ENCODE data around the gene PSTPIP2.

Gene PSTPIP2

DNA sequence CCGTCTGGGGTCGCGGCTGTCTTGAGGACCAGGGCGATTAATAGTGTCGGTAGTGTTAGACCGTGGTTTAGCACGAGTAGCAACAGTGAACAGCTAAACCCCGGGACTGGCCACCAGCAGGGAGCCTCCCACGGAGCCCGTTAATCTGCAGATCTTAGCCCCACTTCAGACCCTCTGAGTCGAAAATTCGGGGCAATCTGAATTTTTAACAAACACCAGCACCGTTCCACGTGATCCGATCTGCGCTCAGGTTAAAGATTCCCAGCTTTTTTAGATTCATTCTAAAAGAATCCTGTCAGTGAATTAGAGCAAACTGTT, 26.5 kb upstream of the PSTPIP2 start:
- peaks cover 40% of the 10 kb centered on the region for H3K36me3 ChIP-seq (ENCODE audit: control insufficient read depth, low read length)
- H3K9me2 ChIP-seq (replicated peaks; ENCODE audit: control insufficient read depth, low read length), result no peaks in the 10 kb centered on the region
- TF ChIP-seq EZH2phosphoT487 (IDR thresholded peaks at IDR 0.05; ENCODE audit: borderline replicate concordance, low read length), result no peak
- TF ChIP-seq, protein P1, sequence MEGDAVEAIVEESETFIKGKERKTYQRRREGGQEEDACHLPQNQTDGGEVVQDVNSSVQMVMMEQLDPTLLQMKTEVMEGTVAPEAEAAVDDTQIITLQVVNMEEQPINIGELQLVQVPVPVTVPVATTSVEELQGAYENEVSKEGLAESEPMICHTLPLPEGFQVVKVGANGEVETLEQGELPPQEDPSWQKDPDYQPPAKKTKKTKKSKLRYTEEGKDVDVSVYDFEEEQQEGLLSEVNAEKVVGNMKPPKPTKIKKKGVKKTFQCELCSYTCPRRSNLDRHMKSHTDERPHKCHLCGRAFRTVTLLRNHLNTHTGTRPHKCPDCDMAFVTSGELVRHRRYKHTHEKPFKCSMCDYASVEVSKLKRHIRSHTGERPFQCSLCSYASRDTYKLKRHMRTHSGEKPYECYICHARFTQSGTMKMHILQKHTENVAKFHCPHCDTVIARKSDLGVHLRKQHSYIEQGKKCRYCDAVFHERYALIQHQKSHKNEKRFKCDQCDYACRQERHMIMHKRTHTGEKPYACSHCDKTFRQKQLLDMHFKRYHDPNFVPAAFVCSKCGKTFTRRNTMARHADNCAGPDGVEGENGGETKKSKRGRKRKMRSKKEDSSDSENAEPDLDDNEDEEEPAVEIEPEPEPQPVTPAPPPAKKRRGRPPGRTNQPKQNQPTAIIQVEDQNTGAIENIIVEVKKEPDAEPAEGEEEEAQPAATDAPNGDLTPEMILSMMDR (IDR thresholded peaks at IDR 0.05; ENCODE audit: low read depth, low read length, poor library complexity, severe bottlenecking), result no peak
- peaks cover 2% of the 10 kb centered on the region; the same call in 1 of the 2 replicates for H3F3A ChIP-seq (ENCODE audit: control insufficient read depth, insufficient read depth)
- H3K4me1 ChIP-seq (ENCODE audit: control insufficient read depth, low read length), result peaks cover 29% of the 10 kb centered on the region
- H3K4me2 ChIP-seq (ENCODE audit: low read length), result peak overlapping the region; percentile 77
- H4K20me1 ChIP-seq (ENCODE audit: control insufficient read depth, insufficient read depth, low read depth, low read length), result no peaks in the 10 kb centered on the region
- H3K79me2 ChIP-seq (ENCODE audit: control insufficient read depth, low read length), result peaks cover 51% of the 10 kb centered on the region
- H3K4me3 ChIP-seq (ENCODE audit: low read length), result peak overlapping the region; percentile 83
- no peaks in the 10 kb centered on the region for H3K27me3 ChIP-seq (ENCODE audit: control insufficient read depth, low read length)
- peak overlapping the region; percentile 58 for H3K27ac ChIP-seq (ENCODE audit: low read depth, low read length)
- H3K9me3 ChIP-seq (ENCODE audit: control insufficient read depth, insufficient read depth, low read length), result no peaks in the 10 kb centered on the region

DNA sequence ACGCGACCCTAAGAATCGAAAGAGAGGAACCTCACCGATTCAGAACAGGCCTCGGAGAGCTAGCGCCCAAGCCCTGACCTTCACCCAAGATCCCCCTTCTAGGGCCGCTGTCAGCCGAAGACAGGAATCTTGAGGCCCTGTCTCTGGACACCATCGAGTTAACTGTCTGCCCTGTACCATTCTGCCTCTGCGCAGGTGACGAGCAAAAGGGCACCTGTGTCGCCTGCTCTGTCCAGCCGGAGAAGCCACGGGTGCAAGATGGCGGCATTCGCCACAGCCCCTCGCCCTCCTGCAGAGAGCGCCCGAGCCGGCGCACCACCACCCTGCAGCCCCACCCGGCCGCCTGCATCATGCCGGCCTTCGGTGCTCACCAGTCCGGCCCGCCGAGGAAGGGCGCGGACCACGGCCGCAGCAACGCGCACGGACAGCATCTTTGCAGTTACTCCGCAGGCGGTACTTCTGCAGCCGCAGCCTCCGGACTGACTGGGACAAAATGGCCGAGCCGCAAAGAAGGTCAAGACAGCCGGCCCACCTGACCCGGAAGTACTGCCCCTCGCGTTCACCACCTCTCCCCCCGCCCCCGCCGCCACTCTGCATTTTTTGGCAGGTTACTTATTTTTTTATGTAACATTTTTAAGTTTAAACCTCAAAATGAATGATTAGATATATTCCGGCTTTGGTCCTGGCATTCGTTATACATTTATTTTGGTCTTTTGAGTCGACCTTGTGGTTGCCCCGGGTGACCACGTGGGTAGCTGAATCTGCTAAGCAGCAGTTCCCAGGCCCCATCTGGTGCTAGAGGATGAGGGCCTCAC, 25.9 kb upstream of the PSTPIP2 start, which contains the start of gene ATP5F1A:
TSS of gene ATP5F1A (minus strand) at position 496 of the 815 bp plus-strand sequence. CDS start at position 431, 65 bp downstream.
- H3F3A ChIP-seq (ENCODE audit: control insufficient read depth, insufficient read depth), result peaks cover 2% of the 10 kb centered on the region; the same call in 1 of the 2 replicates
- H4K20me1 ChIP-seq (ENCODE audit: control insufficient read depth, insufficient read depth, low read depth, low read length), result no peaks in the 10 kb centered on the region
- H3K9me3 ChIP-seq (ENCODE audit: control insufficient read depth, insufficient read depth, low read length), result no peaks in the 10 kb centered on the region
- H3K9me2 ChIP-seq (replicated peaks; ENCODE audit: control insufficient read depth, low read length), result no peaks in the 10 kb centered on the region
- H3K36me3 ChIP-seq (ENCODE audit: control insufficient read depth, low read length), result peaks cover 45% of the 10 kb centered on the region
- H3K4me1 ChIP-seq (ENCODE audit: control insufficient read depth, low read length), result peaks cover 29% of the 10 kb centered on the region
- H3K4me3 ChIP-seq (ENCODE audit: low read length), result peak within 1 kb of the TSS; percentile 83
- H3K27ac ChIP-seq (ENCODE audit: low read depth, low read length), result peak within 1 kb of the TSS; percentile 58
- peaks cover 57% of the 10 kb centered on the region for H3K79me2 ChIP-seq (ENCODE audit: control insufficient read depth, low read length)
- TF ChIP-seq EZH2phosphoT487 (IDR thresholded peaks at IDR 0.05; ENCODE audit: borderline replicate concordance, low read length), result no peak
- TF ChIP-seq, protein P1 (IDR thresholded peaks at IDR 0.05; ENCODE audit: low read depth, low read length, poor library complexity, severe bottlenecking), result peak; percentile 31
- no peaks in the 10 kb centered on the region for H3K27me3 ChIP-seq (ENCODE audit: control insufficient read depth, low read length)
- peak within 1 kb of the TSS; percentile 77 for H3K4me2 ChIP-seq (ENCODE audit: low read length)

DNA sequence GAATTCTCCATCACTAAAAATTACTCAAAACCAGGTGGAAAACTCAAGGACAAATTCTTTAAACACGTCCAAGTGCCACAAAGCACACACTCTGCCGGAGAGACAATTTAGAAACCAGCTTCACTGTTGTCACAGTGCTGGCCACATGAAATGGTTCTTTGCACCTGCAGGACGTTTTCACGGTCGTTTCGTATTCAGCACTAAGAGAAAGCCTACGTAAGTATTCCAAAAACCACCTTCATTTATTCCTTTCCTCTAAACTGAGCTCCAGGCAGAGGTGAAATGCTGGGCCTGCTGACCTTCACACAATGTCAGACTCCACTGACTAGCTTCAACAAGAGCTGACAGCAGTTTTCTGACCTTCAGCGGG, 25.4 kb upstream of the PSTPIP2 start:
- TF ChIP-seq, protein P1 (IDR thresholded peaks at IDR 0.05; ENCODE audit: low read depth, low read length, poor library complexity, severe bottlenecking), result no peak
- Histone ChIP-seq H3K36me3 (ENCODE audit: control insufficient read depth, low read length) (peaks cover 51% of the 10 kb centered on the region), H3K27me3 (ENCODE audit: control insufficient read depth, low read length) (no peaks in the 10 kb centered on the region), H3K9me3 (ENCODE audit: control insufficient read depth, insufficient read depth, low read length) (no peaks in the 10 kb centered on the region), H3K79me2 (ENCODE audit: control insufficient read depth, low read length) (peaks cover 63% of the 10 kb centered on the region), H3K4me1 (ENCODE audit: control insufficient read depth, low read length) (peaks cover 29% of the 10 kb centered on the region), H3K4me3 (ENCODE audit: low read length) (peak overlapping the region; percentile 83), H3K27ac (ENCODE audit: low read depth, low read length) (peak overlapping the region; percentile 58), H3K4me2 (ENCODE audit: low read length) (peak overlapping the region; percentile 77), H3K9me2 (replicated peaks; ENCODE audit: control insufficient read depth, low read length) (no peaks in the 10 kb centered on the region), H3F3A (ENCODE audit: control insufficient read depth, insufficient read depth) (peaks cover 2% of the 10 kb centered on the region; the same call in 1 of the 2 replicates), H4K20me1 (ENCODE audit: control insufficient read depth, insufficient read depth, low read depth, low read length) (no peaks in the 10 kb centered on the region)
